Measurements from ENCODE around the gene C19orf73. TPM values are rescaled to one million over a fixed set of nuclear protein-coding genes. Genes with fewer than 3 reads are reported as not detected.

C19orf73 gene
- total and polyA plus RNA-seq, 9 of the 15 experiments (the other 6 are each of a cell fraction or from before 2014, with no cell fraction given), result 0.08 to 7.4 (median 1.4) TPM

- TF ChIP-seq MGA (IDR thresholded peaks at IDR 0.05), result peak; percentile 48; the same call in 1 of the 2 replicates
- TF ChIP-seq CREBBP (IDR thresholded peaks at IDR 0.05; ENCODE audit: low read depth, low read length), result no peak
- no peak for TF ChIP-seq ZBTB49 (CRISPR knock-in tag; IDR thresholded peaks at IDR 0.05; ENCODE audit: borderline replicate concordance)
- no peak for TF ChIP-seq ZNF398 (CRISPR knock-in tag; IDR thresholded peaks at IDR 0.05)
- peak; percentile 87 for TF ChIP-seq RB1 (IDR thresholded peaks at IDR 0.05; ENCODE audit: low read depth)
- 0 out of 2 replicates have a peak, but pooled peaks have one; percentile 58 for TF ChIP-seq LEF1 (IDR thresholded peaks at IDR 0.05)
- TF ChIP-seq NELFE (IDR thresholded peaks at IDR 0.05; ENCODE audit: insufficient read depth, insufficient read length), result no peak
- TF ChIP-seq DEAF1 (CRISPR knock-in tag; IDR thresholded peaks at IDR 0.05), result 0 out of 2 replicates have a peak, but pooled peaks have one; percentile 21
Measured at GRCh38 chr19:49085020-49085867, 33.7 kb downstream of the C19orf73 start, which contains the start of gene SNRNP70 (continued).

Measured in K562 (cell line).